CD4-positive, CD25-positive, alpha-beta regulatory T cell (primary cell): ENCODE results near the gene RRAGD. TPM values are rescaled to one million over a fixed set of nuclear protein-coding genes. Genes with fewer than 3 reads are reported as not detected.
"Not testable (repeated sequence)": the region's sequence is repeated elsewhere in the genome, so short reads cannot be mapped to it uniquely, and the experiment has no call there.

ENCODE experiments used
- ATAC-seq, 2 donors: fragments of 150-1000 bp; cut with Tn5 transposase; one replicate each; pipeline ENCODE4 v1.10.0; 2021; ENCODE audit warnings: low read depth in 2 of 2, moderate number of reproducible peaks in 2 of 2, moderate library complexity in 1 of 2
- DNase-seq, 3 donors: peaks; one replicate each; pipeline versions ENCODE4 v3.0.0 to v3.0.0-alpha.2; 2012 to 2022; ENCODE audit warnings: mixed read lengths in 1 of 3
- H3K27ac ChIP-seq: one replicate; pipeline ENCODE4 v1.7.0; 2013; ENCODE audit warnings: mild to moderate bottlenecking, low read length; ENCODE audit not compliant: insufficient read depth, poor library complexity, severe bottlenecking
- H3K27me3 ChIP-seq: one replicate; pipeline ENCODE4 v1.7.0; 2013; ENCODE audit warnings: low read length; ENCODE audit not compliant: control insufficient read depth, insufficient read depth
- H3K36me3 ChIP-seq: one replicate; pipeline ENCODE4 v1.7.0; 2013; ENCODE audit warnings: mild to moderate bottlenecking, low read length, moderate library complexity; ENCODE audit not compliant: control insufficient read depth, insufficient read depth
- H3K4me1 ChIP-seq: 2 replicates; pipeline ENCODE4 v1.7.0; 2013; ENCODE audit warnings: mild to moderate bottlenecking, low read length; ENCODE audit not compliant: insufficient read depth, control insufficient read depth, poor library complexity, severe bottlenecking
- H3K4me3 ChIP-seq: one replicate; pipeline ENCODE4 v1.7.0; 2013; ENCODE audit warnings: low read depth, mild to moderate bottlenecking, low read length, moderate library complexity
- H3K9me3 ChIP-seq, 2 experiments: 1 replicate in 1 of 2; 2 replicates in 1 of 2; pipeline ENCODE4 v1.7.0; 2013; ENCODE audit warnings: low read length in 2 of 2, mild to moderate bottlenecking in 1 of 2, moderate library complexity in 1 of 2; ENCODE audit not compliant: control insufficient read depth in 2 of 2
- H3K27ac Mint-ChIP-seq, 3 donors: one replicate each; pipeline ENCODE4 v1.8.0; 2020 to 2022; ENCODE audit warnings: mild to moderate bottlenecking in 3 of 3, mixed read lengths in 3 of 3, moderate library complexity in 2 of 3
- H3K27me3 Mint-ChIP-seq: one replicate; pipeline ENCODE4 v1.8.0; 2022; ENCODE audit warnings: mild to moderate bottlenecking, mixed read lengths
- H3K36me3 Mint-ChIP-seq: one replicate; pipeline ENCODE4 v1.8.0; 2020; ENCODE audit warnings: mixed read lengths
- H3K4me1 Mint-ChIP-seq, 4 donors: one replicate each; pipeline ENCODE4 v1.8.0; 2020 to 2022; ENCODE audit warnings: mixed read lengths in 4 of 4, mild to moderate bottlenecking in 1 of 4
- H3K4me3 Mint-ChIP-seq, 4 donors: one replicate each; pipeline ENCODE4 v1.8.0; 2020 to 2022; ENCODE audit warnings: mild to moderate bottlenecking in 4 of 4, mixed read lengths in 4 of 4, moderate library complexity in 3 of 4
- H3K9me3 Mint-ChIP-seq, 7 donors: one replicate each; pipeline ENCODE4 v1.8.0; 2020 to 2022; ENCODE audit warnings: mixed read lengths in 7 of 7, mild to moderate bottlenecking in 3 of 7, moderate library complexity in 2 of 7
- polyA plus RNA-seq, 4 donors: library from polyadenylated mRNA; unstranded; fragments of 300-500 nt; fragmentation: Illumina TruSeq; gene quantifications; one replicate each; pipeline ENCODE4 v1.2.3, GENCODE V29; 2021
- total RNA-seq: library from RNA; stranded (reverse); gene quantifications from one replicate; pipeline ENCODE4 v1.2.3, GENCODE V29; 2022

The RRAGD gene
- total and polyA plus RNA-seq, 5 donors from 2014 or later: 0.17 to 1.7 (median 0.78) TPM

- H3K4me1 Mint-ChIP-seq: no peaks in the 10 kb centered on the region
- DNase-seq (no peak), ATAC-seq (no peak)
- no peak overlapping the region for H3K4me3 Mint-ChIP-seq
- no peak overlapping the region for H3K4me3 ChIP-seq
- H3K27me3 ChIP-seq: no peaks in the 10 kb centered on the region
- no peaks in the 10 kb centered on the region for H3K36me3 Mint-ChIP-seq
- no peaks in the 10 kb centered on the region for H3K4me1 ChIP-seq
- peaks cover 0 to 4% (median 0%) of the 10 kb centered on the region in 7 donors for H3K9me3 Mint-ChIP-seq
- H3K36me3 ChIP-seq: no peaks in the 10 kb centered on the region
- peaks cover 17% of the 10 kb centered on the region for H3K27me3 Mint-ChIP-seq
- no peak overlapping the region for H3K27ac ChIP-seq
- no peak overlapping the region for H3K27ac Mint-ChIP-seq
- no peaks in the 10 kb centered on the region for H3K9me3 ChIP-seq
Measured at GRCh38 chr6:89398762-89399525, 13.1 kb downstream of the RRAGD start.

- not testable (repeated sequence) for H3K4me3 Mint-ChIP-seq, H3K36me3 ChIP-seq, H3K9me3 ChIP-seq, H3K36me3 Mint-ChIP-seq, H3K27me3 ChIP-seq, H3K4me1 Mint-ChIP-seq, H3K27ac ChIP-seq, H3K4me1 ChIP-seq, ATAC-seq, H3K4me3 ChIP-seq, H3K9me3 Mint-ChIP-seq, H3K27ac Mint-ChIP-seq, DNase-seq
- peaks cover 24% of the 10 kb centered on the region for H3K27me3 Mint-ChIP-seq
Measured at GRCh38 chr6:89397884-89398283, 14.2 kb downstream of the RRAGD start.

GRCh38 chr6:89393659-89394058 lies 18.4 kb downstream of the RRAGD start:
- Mint-ChIP-seq H3K27ac (no peak overlapping the region), H3K36me3 (no peaks in the 10 kb centered on the region), H3K4me3 (no peak overlapping the region), H3K4me1 (no peaks in the 10 kb centered on the region), H3K9me3 (peaks cover 0 to 6% (median 5%) of the 10 kb centered on the region in 7 donors), H3K27me3 (peaks cover 20% of the 10 kb centered on the region)
- no peak for ATAC-seq
- Histone ChIP-seq H3K27ac (no peak overlapping the region), H3K4me3 (no peak overlapping the region), H3K9me3 (peaks cover 0 to 5% of the 10 kb centered on the region in 2 experiments), H3K27me3 (peaks cover 2% of the 10 kb centered on the region), H3K36me3 (no peaks in the 10 kb centered on the region), H3K4me1 (no peaks in the 10 kb centered on the region)
- DNase-seq: no peak

GRCh38 chr6:89392823-89393222 lies 19.2 kb downstream of the RRAGD start:
- Mint-ChIP-seq H3K9me3 (peaks cover 0 to 6% (median 4%) of the 10 kb centered on the region in 7 donors), H3K4me1 (no peaks in the 10 kb centered on the region), H3K4me3 (no peak overlapping the region), H3K27ac (no peak overlapping the region), H3K27me3 (peaks cover 23% of the 10 kb centered on the region), H3K36me3 (no peaks in the 10 kb centered on the region)
- no peak overlapping the region for H3K27ac ChIP-seq
- H3K4me3 ChIP-seq: no peak overlapping the region
- no peaks in the 10 kb centered on the region for H3K36me3 ChIP-seq
- H3K4me1 ChIP-seq: no peaks in the 10 kb centered on the region
- H3K27me3 ChIP-seq: peaks cover 2% of the 10 kb centered on the region
- ATAC-seq: no peak
- no peak for DNase-seq
- H3K9me3 ChIP-seq: peaks cover 0 to 5% of the 10 kb centered on the region in 2 experiments

- DNase-seq: no peak
- peaks cover 20% of the 10 kb centered on the region for H3K27me3 Mint-ChIP-seq
- Histone ChIP-seq H3K4me1 (no peaks in the 10 kb centered on the region), H3K27me3 (peaks cover 2% of the 10 kb centered on the region), H3K4me3 (no peak overlapping the region), H3K9me3 (peaks cover 0 to 5% of the 10 kb centered on the region in 2 experiments), H3K27ac (no peak overlapping the region), H3K36me3 (no peaks in the 10 kb centered on the region)
- ATAC-seq: no peak
- H3K9me3 Mint-ChIP-seq: peaks cover 0 to 6% (median 4%) of the 10 kb centered on the region in 7 donors
- H3K4me1 Mint-ChIP-seq: peaks cover 0 to 2% (median 0%) of the 10 kb centered on the region in 4 donors
- H3K27ac Mint-ChIP-seq: no peak overlapping the region
- H3K36me3 Mint-ChIP-seq: no peaks in the 10 kb centered on the region
- H3K4me3 Mint-ChIP-seq: no peak overlapping the region
Measured at GRCh38 chr6:89388846-89389245, 23.2 kb downstream of the RRAGD start.

- Mint-ChIP-seq H3K36me3 (no peaks in the 10 kb centered on the region), H3K4me3 (no peak overlapping the region), H3K4me1 (peaks cover 0 to 2% (median 0%) of the 10 kb centered on the region in 4 donors), H3K9me3 (peaks cover 0 to 2% (median 0%) of the 10 kb centered on the region in 7 donors), H3K27me3 (peaks cover 13% of the 10 kb centered on the region), H3K27ac (no peak overlapping the region)
- DNase-seq: no peak
- Histone ChIP-seq H3K36me3 (no peaks in the 10 kb centered on the region), H3K27ac (no peak overlapping the region), H3K9me3 (no peaks in the 10 kb centered on the region), H3K27me3 (peaks cover 6% of the 10 kb centered on the region), H3K4me3 (no peak overlapping the region), H3K4me1 (no peaks in the 10 kb centered on the region)
- ATAC-seq: peak in 1 of 2 donors; percentile 16
Measured at GRCh38 chr6:89387516-89388201, 24.4 kb downstream of the RRAGD start.

- Histone ChIP-seq H3K27ac (no peak overlapping the region), H3K36me3 (no peaks in the 10 kb centered on the region), H3K4me3 (no peak overlapping the region), H3K27me3 (peaks cover 5% of the 10 kb centered on the region), H3K9me3 (no peaks in the 10 kb centered on the region), H3K4me1 (no peaks in the 10 kb centered on the region)
- H3K9me3 Mint-ChIP-seq: peaks cover 0 to 2% (median 0%) of the 10 kb centered on the region in 7 donors
- peaks cover 13% of the 10 kb centered on the region for H3K27me3 Mint-ChIP-seq
- DNase-seq (no peak), ATAC-seq (no peak)
- H3K4me3 Mint-ChIP-seq: no peak overlapping the region
- peaks cover 0 to 2% (median 0%) of the 10 kb centered on the region in 4 donors for H3K4me1 Mint-ChIP-seq
- H3K27ac Mint-ChIP-seq: no peak overlapping the region
- H3K36me3 Mint-ChIP-seq: no peaks in the 10 kb centered on the region
Measured at GRCh38 chr6:89386917-89387491, 25.1 kb downstream of the RRAGD start.
